IMR-90 (cell line): ENCODE measurements around the gene LINS1. TPM values are rescaled to one million over a fixed set of nuclear protein-coding genes. Genes with fewer than 3 reads are reported as not detected.
A peak's percentile ranks its signal among the peaks of the same experiment; 100 is the strongest.

Experiments
- ATAC-seq: fragments of 200-7000 bp; cut with Tn5 transposase; 2 replicates; pipeline ENCODE4 v1.9.1; 2020; ENCODE audit warnings: low read depth, mild to moderate bottlenecking, moderate library complexity
- BruUV-seq: library from RNA; stranded (reverse); fragments of 400-500 nt; replicated peaks from 2 replicates; lab custom pipeline; 2021; lab: Mats Ljungman, UMichigan
- CTCF ChIA-PET: fragments of 300-600 bp; formaldehyde crosslinking; extraction: SDS; loops from one replicate; lab custom pipeline; 2021; ENCODE audit warnings: antibody characterized with exemption; lab: Yijun Ruan, JAX
- POLR2A ChIA-PET: fragments of 300-600 bp; sonication (Branson Sonifier 250); formaldehyde crosslinking; loops from one replicate; lab custom pipeline; 2022; ENCODE audit warnings: antibody characterized with exemption; ENCODE audit not compliant: unreplicated experiment; lab: Charles Lee
- DNase-seq: peaks from one replicate; pipeline ENCODE4 v3.0.0; 2013
- H2AFZ ChIP-seq: replicated peaks from 2 replicates; pipeline ENCODE3; 2013; ENCODE audit warnings: low read length, mild to moderate bottlenecking; ENCODE audit not compliant: poor library complexity
- H2AK5ac ChIP-seq: 2 replicates; pipeline ENCODE4 v1.6.1; 2013; ENCODE audit warnings: low read depth, low read length, inconsistent platforms
- H2AK9ac ChIP-seq: replicated peaks from 2 replicates; pipeline ENCODE3; 2013; ENCODE audit warnings: mild to moderate bottlenecking, low read depth, low read length, moderate library complexity; ENCODE audit not compliant: poor library complexity
- H2BK120ac ChIP-seq: 2 replicates; pipeline ENCODE4 v1.6.1; 2013; ENCODE audit warnings: low read depth, low read length, inconsistent platforms
- H2BK15ac ChIP-seq: 3 replicates; pipeline ENCODE4 v1.6.1; 2013; ENCODE audit warnings: low read depth, low read length, inconsistent platforms
- H2BK20ac ChIP-seq: 2 replicates; pipeline ENCODE4 v1.6.1; 2013; ENCODE audit warnings: low read depth, mild to moderate bottlenecking, inconsistent platforms, low read length, moderate library complexity
- H2BK5ac ChIP-seq: 2 replicates; pipeline ENCODE4 v1.6.1; 2013; ENCODE audit warnings: mild to moderate bottlenecking, low read depth, low read length, inconsistent platforms; ENCODE audit not compliant: poor library complexity, severe bottlenecking
- H3K14ac ChIP-seq: replicated peaks from 2 replicates; pipeline ENCODE4 v1.6.1; 2013; ENCODE audit warnings: low read depth, low read length, inconsistent platforms
- H3K18ac ChIP-seq: 2 replicates; pipeline ENCODE4 v1.6.1; 2013; ENCODE audit warnings: low read depth, low read length, control low read depth
- H3K23ac ChIP-seq: 2 replicates; pipeline ENCODE4 v1.6.1; 2013; ENCODE audit warnings: low read depth, low read length, inconsistent platforms
- H3K27ac ChIP-seq: 2 replicates; pipeline ENCODE4 v1.5.1; 2013; ENCODE audit warnings: mild to moderate bottlenecking, control low read depth, low read length; ENCODE audit not compliant: insufficient read depth
- H3K27me3 ChIP-seq: 2 replicates; pipeline ENCODE4 v1.6.1; 2013; ENCODE audit warnings: low read length; ENCODE audit not compliant: control insufficient read depth, insufficient read depth
- H3K36me3 ChIP-seq: 2 replicates; pipeline ENCODE4 v1.6.1; 2013; ENCODE audit warnings: low read length, mixed read lengths; ENCODE audit not compliant: control insufficient read depth, insufficient read depth
- H3K4ac ChIP-seq: 2 replicates; pipeline ENCODE4 v1.6.1; 2013; ENCODE audit warnings: low read depth, low read length, inconsistent platforms
- H3K4me1 ChIP-seq: 2 replicates; pipeline ENCODE4 v1.6.1; 2013; ENCODE audit warnings: low read length, mixed read lengths; ENCODE audit not compliant: control insufficient read depth, insufficient read depth
- H3K4me2 ChIP-seq: 2 replicates; pipeline ENCODE4 v1.6.1; 2013; ENCODE audit warnings: low read depth, mild to moderate bottlenecking, control low read depth, low read length, moderate library complexity
- H3K4me3 ChIP-seq: 2 replicates; pipeline ENCODE4 v1.5.1; 2013; ENCODE audit warnings: low read depth, mild to moderate bottlenecking, control low read depth, low read length, moderate library complexity; ENCODE audit not compliant: insufficient read depth
- H3K56ac ChIP-seq: 2 replicates; pipeline ENCODE4 v1.6.1; 2013; ENCODE audit warnings: low read length, inconsistent platforms; ENCODE audit not compliant: insufficient read depth; ENCODE audit errors: extremely low read depth
- H3K79me1 ChIP-seq, 2 experiments: 2 replicates each; pipeline ENCODE4 v1.6.1; 2013; ENCODE audit warnings: low read length in 2 of 2, inconsistent platforms in 1 of 2, low read depth in 1 of 2
- H3K9ac ChIP-seq: 2 replicates; pipeline ENCODE4 v1.6.1; 2013; ENCODE audit warnings: low read depth, low read length, control low read depth
- H3K9me1 ChIP-seq: 2 replicates; pipeline ENCODE4 v1.6.1; 2013; ENCODE audit warnings: low read length, inconsistent platforms; ENCODE audit not compliant: insufficient read depth
- H3K9me3 ChIP-seq: 2 replicates; pipeline ENCODE4 v1.6.1; 2013; ENCODE audit warnings: low read length; ENCODE audit not compliant: control insufficient read depth, insufficient read depth
- H4K20me1 ChIP-seq: 2 replicates; pipeline ENCODE4 v1.6.1; 2013; ENCODE audit warnings: low read length, inconsistent platforms; ENCODE audit not compliant: insufficient read depth
- H4K5ac ChIP-seq: 2 replicates; pipeline ENCODE4 v1.6.1; 2013; ENCODE audit warnings: mild to moderate bottlenecking, low read depth, low read length, control low read depth
- H4K8ac ChIP-seq, 2 experiments: 2 replicates each; pipeline ENCODE4 v1.6.1; 2013; ENCODE audit warnings: low read depth in 2 of 2, low read length in 2 of 2, control low read depth in 1 of 2, inconsistent platforms in 1 of 2
- H4K91ac ChIP-seq: 2 replicates; pipeline ENCODE4 v1.6.1; 2013; ENCODE audit warnings: low read depth, low read length, inconsistent platforms; ENCODE audit not compliant: insufficient read depth
- CTCF ChIP-seq: conservative IDR thresholded peaks from 2 replicates; pipeline ENCODE4 v1.5.1; 2012; ENCODE audit warnings: mild to moderate bottlenecking, low read depth, low read length, improper control_type of control experiment
- MAFK ChIP-seq: IDR thresholded peaks from 2 replicates; pipeline ENCODE4 v1.6.1; 2012; ENCODE audit warnings: low read depth, low read length, improper control_type of control experiment
- MXI1 ChIP-seq: IDR thresholded peaks from 2 replicates; pipeline ENCODE4 v1.6.1; 2012; ENCODE audit warnings: low read depth, mild to moderate bottlenecking, low read length, moderate library complexity, borderline replicate concordance
- RAD21 ChIP-seq: IDR thresholded peaks from 2 replicates; pipeline ENCODE4 v1.6.1; 2012; ENCODE audit warnings: low read length, improper control_type of control experiment
- SMC3 ChIP-seq: fragments of 150-350 bp; IDR thresholded peaks from 2 replicates; pipeline ENCODE4 v1.6.1; 2016; ENCODE audit warnings: low read depth, mild to moderate bottlenecking, antibody characterized with exemption, low read length, moderate library complexity
- WGBS, 2 experiments: methylation state at CpG; one replicate each; pipeline versions ENCODE4 v1.1.5 to v1.1.7; 2013; ENCODE audit warnings: missing lambda C conversion rate in 2 of 2; ENCODE audit not compliant: insufficient read length in 1 of 2; ENCODE audit errors: extremely low coverage in 2 of 2; 5-methylcytosine and 5-hydroxymethylcytosine counted together
- dilution Hi-C: fragments of 300-500 bp; cut with HindIII; formaldehyde crosslinking; loops from one replicate; pipeline ENCODE4 v1.14.3; 2018; ENCODE audit warnings: low sequenced_read_pairs; ENCODE audit not compliant: unreplicated experiment
- in situ Hi-C: fragments of 300-500 bp; cut with MboI; formaldehyde crosslinking; loops from 3 replicates; pipeline ENCODE4 v1.14.3; 2019; ENCODE audit warnings: low sequenced_read_pairs, inconsistent platforms, mixed read lengths
- intact Hi-C: fragments of 100-400 bp; cut with micrococcal nuclease; formaldehyde crosslinking; loops from 2 replicates; pipeline ENCODE4 v1.10.0; 2022
- polyA plus RNA-seq, 3 experiments: library from polyadenylated mRNA; depleted of rRNA; stranded (reverse); fragments of >200 nt; gene quantifications; 2 replicates each; pipeline ENCODE4 v1.2.3, GENCODE V29; 2012; ENCODE audit warnings: low replicate concordance in 1 of 3
- total RNA-seq: library from RNA; depleted of rRNA; stranded (reverse); fragments of >200 nt; gene quantifications from 2 replicates; pipeline ENCODE4 v1.2.3, GENCODE V29; 2012

Gene LINS1
- total and polyA plus RNA-seq, 2 of the 4 experiments (the other 2 are of a cell fraction): 6.9 to 10.6 TPM

- no peak overlapping the region for H2BK5ac ChIP-seq
- H2AK9ac ChIP-seq: no peak overlapping the region
- no peak overlapping the region for H4K91ac ChIP-seq
- peak; percentile 23 for DNase-seq
- H3K14ac ChIP-seq: no peak overlapping the region
- no peak overlapping the region for H3K56ac ChIP-seq
- no peak overlapping the region for H3K4ac ChIP-seq
- POLR2A ChIA-PET: no interaction called here
- no peaks in the 10 kb centered on the region for H3K9me3 ChIP-seq
- intact Hi-C loops (loop anchor here (1.0 to 2.0 kb wide), 2 partner anchors 222 to 644 kb away; no protein-coding TSS in a partner anchor), dilution Hi-C loops (no loop called here), in situ Hi-C loops (no loop called here)
- no peak overlapping the region for H3K27ac ChIP-seq
- H4K8ac ChIP-seq: no peak overlapping the region
- peak; percentile 48 for ATAC-seq
- H3K27me3 ChIP-seq: no peaks in the 10 kb centered on the region
- TF ChIP-seq MXI1 (no peak), SMC3 (peak; percentile 29; the same call in 1 of the 2 replicates), MAFK (no peak), RAD21 (peak; percentile 1; the same call in 1 of the 2 replicates), CTCF (peak; percentile 39)
- no CpG with 5 or more reads among the region's 4 CpGs for WGBS, 2 experiments
- H2BK120ac ChIP-seq: no peak overlapping the region
- no peak overlapping the region for H4K5ac ChIP-seq
- H3K23ac ChIP-seq: no peak overlapping the region
- H3K79me1 ChIP-seq: no peaks in the 10 kb centered on the region; a peak in 2 of 4 replicates
- no peak overlapping the region for H2AFZ ChIP-seq
- no peak overlapping the region for H2BK15ac ChIP-seq
- no peak overlapping the region for H3K4me2 ChIP-seq
- no peaks in the 10 kb centered on the region for H4K20me1 ChIP-seq
- H3K9me1 ChIP-seq: no peaks in the 10 kb centered on the region
- peaks cover 8% of the 10 kb centered on the region for H3K36me3 ChIP-seq
- no peak overlapping the region for H2AK5ac ChIP-seq
- CTCF ChIA-PET: interaction anchor here (0.5 to 1.4 kb wide), 4 partner anchors 13 to 1035 kb away, joined by 3 to 8 read pairs (median 4); no protein-coding TSS in a partner anchor
- no peak overlapping the region for H2BK20ac ChIP-seq
- no peak overlapping the region for H3K9ac ChIP-seq
- H3K4me3 ChIP-seq: no peak overlapping the region
- no peak overlapping the region for H3K18ac ChIP-seq
- no TSS peak for BruUV-seq
- H3K4me1 ChIP-seq: 0 out of 2 replicates have a peak, but pooled peaks cover 2% of the 10 kb centered on the region
These were observed 29.5 kb downstream of the LINS1 start for GRCh38 chr15:100572362-100572983.
